Type B pancreatic cell (in vitro differentiated cells): ENCODE results near the gene APOL2. TPM values are rescaled to one million over a fixed set of nuclear protein-coding genes. Genes with fewer than 3 reads are reported as not detected.
A peak's percentile ranks its signal among the peaks of the same experiment; 100 is the strongest.
"Not testable (repeated sequence)": the region's sequence is repeated elsewhere in the genome, so short reads cannot be mapped to it uniquely, and the experiment has no call there.

Experiments used
- DNase-seq: peaks from one replicate; pipeline ENCODE4 v3.0.0; 2021; ENCODE audit warnings: mixed read lengths; ENCODE audit not compliant: unreplicated experiment; ENCODE audit errors: extremely low spot score
- H3K27ac Mint-ChIP-seq: 2 replicates; pipeline ENCODE4 v1.8.0; 2021; ENCODE audit warnings: mild to moderate bottlenecking, mixed read lengths
- H3K27me3 Mint-ChIP-seq: 2 replicates; pipeline ENCODE4 v1.8.0; 2021; ENCODE audit warnings: mixed read lengths
- H3K36me3 Mint-ChIP-seq: 2 replicates; pipeline ENCODE4 v1.8.0; 2021; ENCODE audit warnings: mixed read lengths
- H3K4me1 Mint-ChIP-seq: one replicate; pipeline ENCODE4 v1.8.0; 2021; ENCODE audit warnings: mixed read lengths; ENCODE audit not compliant: unreplicated experiment
- H3K4me3 Mint-ChIP-seq: 2 replicates; pipeline ENCODE4 v1.8.0; 2021; ENCODE audit warnings: mild to moderate bottlenecking, mixed read lengths
- H3K9me3 Mint-ChIP-seq: 2 replicates; pipeline ENCODE4 v1.8.0; 2021; ENCODE audit warnings: mixed read lengths
- CTCF ChIP-seq: fragments of 200-600 bp; sonication (generic); conservative IDR thresholded peaks from 2 replicates; pipeline ENCODE4 v1.5.0; 2021; ENCODE audit warnings: antibody characterized with exemption, mild to moderate bottlenecking
- total RNA-seq: library from RNA; stranded (reverse); gene quantifications from 2 replicates; pipeline ENCODE4 v1.2.1, GENCODE V29; 2021; ENCODE audit warnings: low replicate concordance

The APOL2 gene
- total RNA-seq, 1 donor from 2014 or later = 23.7 TPM

- H3K4me3 Mint-ChIP-seq = peak overlapping the region; percentile 75
- no peaks in the 10 kb centered on the region for H3K36me3 Mint-ChIP-seq
- DNase-seq = no peak
- peak overlapping the region; percentile 67 for H3K27ac Mint-ChIP-seq
- no peaks in the 10 kb centered on the region for H3K27me3 Mint-ChIP-seq
- H3K4me1 Mint-ChIP-seq = peaks cover 40% of the 10 kb centered on the region
- no peak for TF ChIP-seq CTCF
- H3K9me3 Mint-ChIP-seq = no peaks in the 10 kb centered on the region
Observed at GRCh38 chr22:36258701-36259614, 19.6 kb upstream of the APOL2 start.

- TF ChIP-seq CTCF = no peak
- peak overlapping the region; percentile 11 for H3K4me3 Mint-ChIP-seq
- peak overlapping the region; percentile 67 for H3K27ac Mint-ChIP-seq
- no peaks in the 10 kb centered on the region for H3K9me3 Mint-ChIP-seq
- DNase-seq = no peak
- peaks cover 45% of the 10 kb centered on the region for H3K4me1 Mint-ChIP-seq
- H3K36me3 Mint-ChIP-seq = no peaks in the 10 kb centered on the region
- H3K27me3 Mint-ChIP-seq = no peaks in the 10 kb centered on the region
Observed at GRCh38 chr22:36257948-36258670, 18.8 kb upstream of the APOL2 start.

- Mint-ChIP-seq H3K36me3 (no peaks in the 10 kb centered on the region), H3K27me3 (no peaks in the 10 kb centered on the region), H3K9me3 (no peaks in the 10 kb centered on the region), H3K27ac (no peak overlapping the region), H3K4me3 (no peak overlapping the region), H3K4me1 (peaks cover 50% of the 10 kb centered on the region)
- TF ChIP-seq CTCF = no peak
- no peak for DNase-seq
Observed at GRCh38 chr22:36257308-36257707, 18.0 kb upstream of the APOL2 start.

GRCh38 chr22:36256478-36256877 is 17.2 kb upstream of the APOL2 start:
- DNase-seq = no peak
- no peak for TF ChIP-seq CTCF
- no peaks in the 10 kb centered on the region for H3K36me3 Mint-ChIP-seq
- no peaks in the 10 kb centered on the region for H3K27me3 Mint-ChIP-seq
- peaks cover 50% of the 10 kb centered on the region for H3K4me1 Mint-ChIP-seq
- no peak overlapping the region for H3K4me3 Mint-ChIP-seq
- H3K27ac Mint-ChIP-seq = peak overlapping the region; percentile 17
- no peaks in the 10 kb centered on the region for H3K9me3 Mint-ChIP-seq

GRCh38 chr22:36255572-36255971 is 16.2 kb upstream of the APOL2 start:
- peaks cover 43% of the 10 kb centered on the region for H3K4me1 Mint-ChIP-seq
- H3K9me3 Mint-ChIP-seq, H3K4me3 Mint-ChIP-seq, H3K36me3 Mint-ChIP-seq, DNase-seq, H3K27me3 Mint-ChIP-seq, H3K27ac Mint-ChIP-seq: not testable (repeated sequence)
